ENCODE data around the gene UNC13D. TPM values are rescaled to one million over a fixed set of nuclear protein-coding genes. Genes with fewer than 3 reads are reported as not detected.

UNC13D gene
- total RNA-seq, 2 experiments from 2014 or later, result 8.0 to 17.8 TPM

- no TSS peak for BruUV-seq (replicated peaks)
- H4K20me1 ChIP-seq (ENCODE audit: insufficient read depth, low read length), result no peaks in the 10 kb centered on the region
- ChIA-PET CTCF (ENCODE audit: unreplicated experiment) (interaction anchor here (0.6 to 1.4 kb wide), 2 partner anchors 19 to 71 kb away, joined by 4 read pairs; partner anchors contain the start of genes GALK1 and WBP2), POLR2A (interaction anchor here (0.6 to 4.0 kb wide), 16 partner anchors 8 to 568 kb away, joined by 3 to 33 read pairs (median 6); partner anchors contain the start of genes GALK1 and WBP2)
- H3K79me2 ChIP-seq (ENCODE audit: insufficient read depth, low read depth, low read length), result peaks cover 45% of the 10 kb centered on the region
- peaks cover 20% of the 10 kb centered on the region for H3K36me3 ChIP-seq (ENCODE audit: insufficient read depth, low read length)
- peak overlapping the region; percentile 91 for H3K27ac ChIP-seq (ENCODE audit: low read depth, low read length, poor library complexity, severe bottlenecking)
- H3K9me3 ChIP-seq (ENCODE audit: low read length), result no peaks in the 10 kb centered on the region
- peaks cover 54% of the 10 kb centered on the region for H3K4me1 ChIP-seq (ENCODE audit: insufficient read depth, low read length, poor library complexity, severe bottlenecking)
- intact Hi-C loops (cut with micrococcal nuclease; ENCODE audit: unreplicated experiment), result loop anchor here (1.0 to 10.0 kb wide), 5 partner anchors 43 to 509 kb away; partner anchors contain the start of genes ACOX1, MIF4GD, TEN1 and WBP2
- peak; percentile 70 for DNase-seq (ENCODE audit: low spot score)
- peak overlapping the region; percentile 84 for H3K4me2 ChIP-seq (ENCODE audit: low read length)
- H3K4me3 ChIP-seq (ENCODE audit: low read depth, low read length, poor library complexity, severe bottlenecking), result peak overlapping the region; percentile 76
- TF ChIP-seq EZH2phosphoT487 (IDR thresholded peaks at IDR 0.05; ENCODE audit: borderline replicate concordance, low read depth, low read length), result no peak
- TF ChIP-seq CTCF (conservative IDR thresholded peaks at IDR 0.05; ENCODE audit: low read length), result no peak
- H3K9me2 ChIP-seq (ENCODE audit: insufficient read depth, low read length), result no peaks in the 10 kb centered on the region
- peak overlapping the region; percentile 72; the same call in 1 of the 2 replicates for H2AFZ ChIP-seq (ENCODE audit: low read length)
Measured at GRCh38 chr17:75783803-75784472, 60.3 kb downstream of the UNC13D start.

- Histone ChIP-seq H3K9me3 (ENCODE audit: low read length) (no peaks in the 10 kb centered on the region), H2AFZ (ENCODE audit: low read length) (peak overlapping the region; percentile 72; the same call in 1 of the 2 replicates), H3K36me3 (ENCODE audit: insufficient read depth, low read length) (peaks cover 24% of the 10 kb centered on the region), H3K4me1 (ENCODE audit: insufficient read depth, low read length, poor library complexity, severe bottlenecking) (peaks cover 57% of the 10 kb centered on the region), H4K20me1 (ENCODE audit: insufficient read depth, low read length) (peaks cover 5% of the 10 kb centered on the region), H3K4me3 (ENCODE audit: low read depth, low read length, poor library complexity, severe bottlenecking) (peak overlapping the region; percentile 76), H3K4me2 (ENCODE audit: low read length) (peak overlapping the region; percentile 84), H3K79me2 (ENCODE audit: insufficient read depth, low read depth, low read length) (peaks cover 45% of the 10 kb centered on the region), H3K27ac (ENCODE audit: low read depth, low read length, poor library complexity, severe bottlenecking) (peak overlapping the region; percentile 91), H3K9me2 (ENCODE audit: insufficient read depth, low read length) (no peaks in the 10 kb centered on the region)
- intact Hi-C loops (cut with micrococcal nuclease; ENCODE audit: unreplicated experiment), result loop anchor here (10.0 kb wide), 2 partner anchors 192 to 508 kb away; partner anchors contain the start of genes ACOX1, MIF4GD and TEN1
- DNase-seq (ENCODE audit: low spot score), result peak; percentile 90
- BruUV-seq (replicated peaks), result no TSS peak
- TF ChIP-seq CTCF (conservative IDR thresholded peaks at IDR 0.05; ENCODE audit: low read length) (peak; percentile 100), EZH2phosphoT487 (IDR thresholded peaks at IDR 0.05; ENCODE audit: borderline replicate concordance, low read depth, low read length) (no peak)
- ChIA-PET CTCF (ENCODE audit: unreplicated experiment) (interaction anchor here (1.2 to 1.4 kb wide), 2 partner anchors 11 to 72 kb away, joined by 4 read pairs; partner anchors contain the start of gene WBP2), POLR2A (interaction anchor here (0.6 to 2.9 kb wide), 14 partner anchors 7 to 569 kb away, joined by 3 to 11 read pairs (median 4); partner anchors contain the start of genes GALK1 and WBP2)
Measured at GRCh38 chr17:75783069-75783783, 61.0 kb downstream of the UNC13D start.

Measured in OCI-LY7 (cell line).